ENCODE results near the gene ZSWIM8.

DNA sequence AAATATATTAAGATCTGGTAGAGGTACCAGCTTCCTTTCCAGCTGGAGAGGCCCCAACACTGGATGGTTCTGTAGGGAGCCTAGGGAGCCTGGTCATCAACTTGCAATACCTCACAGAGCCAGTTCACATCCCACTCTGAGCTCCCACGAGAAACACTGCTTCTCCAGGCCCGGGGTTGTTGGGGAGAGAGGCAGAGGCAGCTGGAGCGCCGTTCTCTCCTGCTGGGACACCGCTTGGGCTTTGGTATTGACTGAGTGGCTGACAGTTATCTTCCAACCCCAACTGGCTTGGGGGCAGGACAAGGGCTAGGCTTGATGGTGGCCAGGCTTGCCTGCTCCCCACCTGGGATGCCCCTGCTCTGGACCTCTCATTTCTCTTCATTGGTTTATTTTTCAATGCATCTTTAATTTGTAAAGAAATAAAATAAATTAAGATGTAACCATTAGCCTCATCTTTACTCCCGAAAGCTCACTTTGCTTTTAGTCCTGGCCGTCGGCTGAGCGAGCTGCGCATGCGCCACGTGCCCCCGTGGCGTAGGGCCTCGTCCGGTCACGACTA lies 13.6 kb upstream of the ZSWIM8 start:
- TF ChIP-seq, protein P1, sequence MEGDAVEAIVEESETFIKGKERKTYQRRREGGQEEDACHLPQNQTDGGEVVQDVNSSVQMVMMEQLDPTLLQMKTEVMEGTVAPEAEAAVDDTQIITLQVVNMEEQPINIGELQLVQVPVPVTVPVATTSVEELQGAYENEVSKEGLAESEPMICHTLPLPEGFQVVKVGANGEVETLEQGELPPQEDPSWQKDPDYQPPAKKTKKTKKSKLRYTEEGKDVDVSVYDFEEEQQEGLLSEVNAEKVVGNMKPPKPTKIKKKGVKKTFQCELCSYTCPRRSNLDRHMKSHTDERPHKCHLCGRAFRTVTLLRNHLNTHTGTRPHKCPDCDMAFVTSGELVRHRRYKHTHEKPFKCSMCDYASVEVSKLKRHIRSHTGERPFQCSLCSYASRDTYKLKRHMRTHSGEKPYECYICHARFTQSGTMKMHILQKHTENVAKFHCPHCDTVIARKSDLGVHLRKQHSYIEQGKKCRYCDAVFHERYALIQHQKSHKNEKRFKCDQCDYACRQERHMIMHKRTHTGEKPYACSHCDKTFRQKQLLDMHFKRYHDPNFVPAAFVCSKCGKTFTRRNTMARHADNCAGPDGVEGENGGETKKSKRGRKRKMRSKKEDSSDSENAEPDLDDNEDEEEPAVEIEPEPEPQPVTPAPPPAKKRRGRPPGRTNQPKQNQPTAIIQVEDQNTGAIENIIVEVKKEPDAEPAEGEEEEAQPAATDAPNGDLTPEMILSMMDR (IDR thresholded peaks at IDR 0.05) = no peak
- TF ChIP-seq ZFX (IDR thresholded peaks at IDR 0.05; ENCODE audit: borderline replicate concordance) = no peak
